Caco-2 (cell line): ENCODE measurements around the gene NPB. TPM values are rescaled to one million over a fixed set of nuclear protein-coding genes. Genes with fewer than 3 reads are reported as not detected.

Experiments
- BruUV-seq: library from RNA; stranded (reverse); fragments of 400-500 nt; replicated peaks from 2 replicates; lab custom pipeline; 2021; lab: Mats Ljungman, UMichigan
- CTCF ChIA-PET: fragments of 300-600 bp; sonication (Branson Sonifier 250); formaldehyde crosslinking; loops from one replicate; lab custom pipeline; 2022; ENCODE audit warnings: antibody characterized with exemption; lab: Charles Lee
- POLR2A ChIA-PET: fragments of 300-600 bp; sonication (Branson Sonifier 250); formaldehyde crosslinking; loops from one replicate; lab custom pipeline; 2022; ENCODE audit warnings: antibody characterized with exemption; lab: Charles Lee
- DNase-seq, 2 experiments: peaks; one replicate each; pipeline versions ENCODE4 v3.0.0 to v3.0.0-alpha.2; 2020 to 2022
- H3K27me3 ChIP-seq: replicated peaks from 2 replicates; pipeline ENCODE4 v1.6.0; 2011; ENCODE audit warnings: low read length; ENCODE audit not compliant: control insufficient read depth, insufficient read depth
- H3K36me3 ChIP-seq: 2 replicates; pipeline ENCODE4 v1.5.1; 2011; ENCODE audit warnings: low read length; ENCODE audit not compliant: control insufficient read depth, insufficient read depth
- H3K4me1 ChIP-seq: fragments of 250-450 bp; sonication (Bioruptor Pico); 2 replicates; pipeline ENCODE4 v1.5.1; 2020; ENCODE audit warnings: mild to moderate bottlenecking
- H3K4me3 ChIP-seq: 2 replicates; pipeline ENCODE4 v1.5.1; 2011; ENCODE audit warnings: low read depth, mild to moderate bottlenecking, control low read depth, low read length
- H3K9me3 ChIP-seq: fragments of 250-450 bp; sonication (Bioruptor Pico); 2 replicates; pipeline ENCODE4 v1.5.1; 2020; ENCODE audit warnings: mild to moderate bottlenecking, moderate library complexity
- H3K27ac Mint-ChIP-seq: one replicate; pipeline ENCODE4 v1.8.0; 2022; ENCODE audit warnings: mixed read lengths; ENCODE audit not compliant: unreplicated experiment
- H3K27me3 Mint-ChIP-seq: one replicate; pipeline ENCODE4 v1.8.0; 2022; ENCODE audit warnings: mixed read lengths; ENCODE audit not compliant: insufficient read depth, unreplicated experiment
- H3K36me3 Mint-ChIP-seq: one replicate; pipeline ENCODE4 v1.8.0; 2022; ENCODE audit warnings: mild to moderate bottlenecking, mixed read lengths; ENCODE audit not compliant: insufficient read depth, unreplicated experiment
- H3K4me1 Mint-ChIP-seq: one replicate; pipeline ENCODE4 v1.8.0; 2022; ENCODE audit warnings: low read depth, mixed read lengths; ENCODE audit not compliant: unreplicated experiment
- H3K4me3 Mint-ChIP-seq: one replicate; pipeline ENCODE4 v1.8.0; 2022; ENCODE audit warnings: mild to moderate bottlenecking, moderate library complexity, mixed read lengths; ENCODE audit not compliant: unreplicated experiment
- H3K9me3 Mint-ChIP-seq: one replicate; pipeline ENCODE4 v1.8.0; 2022; ENCODE audit warnings: mixed read lengths; ENCODE audit not compliant: unreplicated experiment
- intact Hi-C: fragments of 100-400 bp; cut with micrococcal nuclease; formaldehyde crosslinking; loops from one replicate; pipeline ENCODE4 v1.10.0; 2022; ENCODE audit not compliant: unreplicated experiment
- total RNA-seq: library from RNA; stranded (reverse); gene quantifications from 2 replicates; pipeline ENCODE4 v1.2.3, GENCODE V29; 2022
- TF ChIP-seq, protein P1 (sequence below), 2 experiments: fragments of 200-600 bp in 1 of 2; IDR thresholded peaks; 1 replicate in 1 of 2; 2 replicates in 1 of 2; pipeline versions ENCODE4 v1.5.1 to v1.8.0; 2011 to 2022; ENCODE audit warnings: antibody characterized with exemption in 1 of 2, control low read depth in 1 of 2, inconsistent platforms in 1 of 2, low read depth in 1 of 2, low read length in 1 of 2, mild to moderate bottlenecking in 1 of 2, moderate library complexity in 1 of 2; ENCODE audit not compliant: insufficient read depth in 1 of 2, severe bottlenecking in 1 of 2, unreplicated experiment in 1 of 2

NPB gene
- total RNA-seq, 1 experiment from 2014 or later = 0.68 TPM

DNA sequence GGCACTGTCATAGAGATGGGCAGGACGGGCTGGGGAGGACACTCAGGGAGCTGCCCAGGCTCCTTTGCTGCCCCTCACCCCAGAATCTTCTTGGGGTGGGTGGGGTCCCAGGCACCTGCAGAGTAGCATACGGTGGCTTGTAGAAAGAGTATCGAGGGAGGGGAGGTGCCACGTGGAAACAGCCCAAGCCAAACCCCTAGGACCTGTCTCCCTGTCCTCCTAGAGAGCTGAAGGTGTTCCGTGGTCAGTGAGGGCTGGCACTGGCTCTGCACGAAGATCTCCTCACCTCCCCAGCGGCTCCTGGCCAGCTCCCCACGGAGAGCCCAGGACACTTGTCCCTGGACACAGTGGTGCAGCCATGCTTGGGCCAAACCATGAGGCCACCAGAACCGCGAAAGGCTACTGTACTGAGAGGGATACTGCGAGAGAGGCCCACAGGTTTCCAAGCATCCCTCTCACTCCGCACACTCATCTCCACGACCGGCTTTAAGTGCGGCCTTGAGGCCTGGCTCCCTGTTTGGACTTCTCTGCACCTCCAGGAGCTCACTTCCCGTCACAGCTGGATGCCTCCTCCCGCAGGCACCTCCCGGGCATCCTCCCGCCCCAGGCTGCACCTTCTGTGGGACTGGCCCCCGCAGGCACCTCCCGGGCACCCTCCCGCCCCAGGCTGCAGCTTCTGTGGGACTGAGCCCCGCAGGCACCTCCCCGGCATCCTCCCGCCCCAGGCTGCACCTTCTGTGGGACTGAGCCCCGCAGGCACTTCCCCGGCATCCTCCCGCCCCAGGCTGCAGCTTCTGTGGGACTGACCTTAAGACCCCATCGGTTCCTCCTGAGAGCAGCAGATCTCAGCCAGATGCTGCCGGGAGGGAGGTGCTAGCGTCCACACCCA lies 27.5 kb downstream of the NPB start:
- intact Hi-C loops = loop anchor here (5.0 kb wide), 2 partner anchors 93 to 593 kb away; partner anchors contain the start of genes CENPX and LRRC45
- Mint-ChIP-seq H3K9me3 (no peaks in the 10 kb centered on the region), H3K4me1 (peaks cover 17% of the 10 kb centered on the region), H3K27me3 (no peaks in the 10 kb centered on the region), H3K36me3 (peaks cover 38% of the 10 kb centered on the region), H3K27ac (no peak overlapping the region), H3K4me3 (peak overlapping the region; percentile 72)
- TF ChIP-seq, protein P1, sequence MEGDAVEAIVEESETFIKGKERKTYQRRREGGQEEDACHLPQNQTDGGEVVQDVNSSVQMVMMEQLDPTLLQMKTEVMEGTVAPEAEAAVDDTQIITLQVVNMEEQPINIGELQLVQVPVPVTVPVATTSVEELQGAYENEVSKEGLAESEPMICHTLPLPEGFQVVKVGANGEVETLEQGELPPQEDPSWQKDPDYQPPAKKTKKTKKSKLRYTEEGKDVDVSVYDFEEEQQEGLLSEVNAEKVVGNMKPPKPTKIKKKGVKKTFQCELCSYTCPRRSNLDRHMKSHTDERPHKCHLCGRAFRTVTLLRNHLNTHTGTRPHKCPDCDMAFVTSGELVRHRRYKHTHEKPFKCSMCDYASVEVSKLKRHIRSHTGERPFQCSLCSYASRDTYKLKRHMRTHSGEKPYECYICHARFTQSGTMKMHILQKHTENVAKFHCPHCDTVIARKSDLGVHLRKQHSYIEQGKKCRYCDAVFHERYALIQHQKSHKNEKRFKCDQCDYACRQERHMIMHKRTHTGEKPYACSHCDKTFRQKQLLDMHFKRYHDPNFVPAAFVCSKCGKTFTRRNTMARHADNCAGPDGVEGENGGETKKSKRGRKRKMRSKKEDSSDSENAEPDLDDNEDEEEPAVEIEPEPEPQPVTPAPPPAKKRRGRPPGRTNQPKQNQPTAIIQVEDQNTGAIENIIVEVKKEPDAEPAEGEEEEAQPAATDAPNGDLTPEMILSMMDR (IDR thresholded peaks at IDR 0.05; ENCODE audit: insufficient read depth in 1 of 2, low read depth in 1 of 2, low read length in 1 of 2, severe bottlenecking in 1 of 2, unreplicated experiment in 1 of 2) = no peak
- H3K9me3 ChIP-seq = no peaks in the 10 kb centered on the region
- H3K4me1 ChIP-seq = peaks cover 7% of the 10 kb centered on the region
- H3K36me3 ChIP-seq = no peaks in the 10 kb centered on the region
- BruUV-seq = no TSS peak
- DNase-seq = no peak
- peak overlapping the region; percentile 89 for H3K4me3 ChIP-seq
- ChIA-PET POLR2A (no interaction called here), CTCF (no interaction called here)
- no peaks in the 10 kb centered on the region for H3K27me3 ChIP-seq

DNA sequence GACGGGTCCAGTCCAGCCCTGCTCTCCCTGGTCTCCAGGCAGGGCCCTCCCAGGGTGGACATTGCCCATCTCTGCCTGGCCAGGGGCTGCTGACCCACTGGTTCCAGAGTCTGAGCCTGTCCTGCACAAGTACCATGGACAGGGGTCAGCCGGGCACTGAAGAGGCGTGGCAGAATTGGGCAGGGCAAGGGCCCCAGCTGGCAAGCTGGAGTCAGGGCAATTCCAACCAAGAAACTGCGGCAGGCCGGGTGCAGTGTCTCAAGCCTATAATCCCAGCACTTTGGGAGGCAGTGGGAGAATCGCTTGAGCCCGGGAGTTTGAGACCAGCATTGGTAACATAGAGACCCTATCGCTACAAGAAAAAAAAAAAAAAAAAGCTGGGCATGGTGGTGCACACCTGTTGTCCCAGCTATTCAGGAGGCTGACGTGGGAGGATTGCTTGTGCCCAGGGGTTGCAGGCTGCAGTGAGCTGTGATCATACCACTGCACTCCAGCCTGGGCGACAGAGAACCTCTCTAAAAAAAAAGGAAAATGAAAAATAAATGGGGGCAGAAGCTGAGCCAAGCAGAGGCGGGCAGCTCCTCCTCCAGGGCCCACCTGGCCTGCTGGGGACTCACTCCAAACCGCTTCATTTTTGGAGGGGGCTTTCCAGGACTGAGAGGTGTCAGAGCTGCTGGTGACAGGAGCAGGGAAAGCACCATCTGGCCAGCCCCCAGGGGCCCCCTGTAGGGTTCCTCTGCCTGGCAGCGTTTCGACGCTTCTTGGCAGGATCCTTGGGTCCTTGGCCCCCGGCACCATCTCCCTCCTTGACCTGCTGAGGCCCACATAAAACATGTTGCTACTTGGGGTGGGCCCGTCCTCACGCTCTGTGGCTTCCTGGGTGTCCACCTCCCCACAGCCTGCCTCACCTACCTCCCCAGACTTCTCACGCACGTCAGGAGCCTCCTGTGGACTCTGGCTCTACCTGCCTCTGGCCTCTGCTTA lies 28.4 kb downstream of the NPB start:
- BruUV-seq = TSS peak; percentile 11
- ChIA-PET POLR2A (interaction anchor here (0.5 to 0.6 kb wide), 2 partner anchors 38 to 360 kb away, joined by 4 read pairs; no protein-coding TSS in a partner anchor), CTCF (interaction anchor here (0.6 kb wide), 3 partner anchors 29 to 200 kb away, joined by 3 to 5 read pairs (median 3); partner anchors contain the start of gene CENPX)
- TF ChIP-seq, protein P1 (IDR thresholded peaks at IDR 0.05; ENCODE audit: insufficient read depth in 1 of 2, low read depth in 1 of 2, low read length in 1 of 2, severe bottlenecking in 1 of 2, unreplicated experiment in 1 of 2) = no peak
- DNase-seq = no peak
- Histone ChIP-seq H3K9me3 (no peaks in the 10 kb centered on the region), H3K36me3 (peaks cover 3% of the 10 kb centered on the region; the same call in 1 of the 2 replicates), H3K4me3 (no peak overlapping the region), H3K4me1 (peaks cover 7% of the 10 kb centered on the region), H3K27me3 (no peaks in the 10 kb centered on the region)
- H3K27me3 Mint-ChIP-seq = no peaks in the 10 kb centered on the region
- peaks cover 17% of the 10 kb centered on the region for H3K4me1 Mint-ChIP-seq
- no peak overlapping the region for H3K4me3 Mint-ChIP-seq
- peaks cover 44% of the 10 kb centered on the region for H3K36me3 Mint-ChIP-seq
- no peaks in the 10 kb centered on the region for H3K9me3 Mint-ChIP-seq
- intact Hi-C loops = no loop called here
- peak overlapping the region; percentile 33 for H3K27ac Mint-ChIP-seq

DNA sequence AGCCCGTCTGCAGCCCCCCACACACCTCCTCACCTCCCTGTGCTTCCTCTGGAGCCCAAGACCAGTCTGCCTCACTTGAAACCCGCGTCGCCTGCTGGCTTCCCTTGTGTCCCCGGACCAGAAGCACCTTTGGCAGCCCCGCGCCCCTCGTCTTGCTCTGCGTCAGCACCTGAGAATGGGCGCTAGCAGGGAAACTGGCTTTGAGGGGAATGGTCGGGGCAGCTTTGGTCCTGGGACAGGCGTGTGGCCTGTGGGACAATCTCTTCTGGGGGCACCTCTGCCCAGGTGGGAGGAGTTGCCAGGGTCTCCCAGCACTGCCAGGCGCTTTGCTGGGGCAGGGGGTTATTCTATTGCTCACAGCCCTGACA lies 29.1 kb downstream of the NPB start:
- Histone ChIP-seq H3K4me1 (peaks cover 2% of the 10 kb centered on the region), H3K36me3 (peaks cover 3% of the 10 kb centered on the region; the same call in 1 of the 2 replicates), H3K4me3 (no peak overlapping the region), H3K9me3 (no peaks in the 10 kb centered on the region), H3K27me3 (no peaks in the 10 kb centered on the region)
- DNase-seq = no peak
- H3K27ac Mint-ChIP-seq = peak overlapping the region; percentile 33
- H3K4me1 Mint-ChIP-seq = peaks cover 11% of the 10 kb centered on the region
- TF ChIP-seq, protein P1 (IDR thresholded peaks at IDR 0.05; ENCODE audit: insufficient read depth in 1 of 2, low read depth in 1 of 2, low read length in 1 of 2, severe bottlenecking in 1 of 2, unreplicated experiment in 1 of 2) = no peak
- intact Hi-C loops = no loop called here
- no peaks in the 10 kb centered on the region for H3K27me3 Mint-ChIP-seq
- no peaks in the 10 kb centered on the region for H3K9me3 Mint-ChIP-seq
- CTCF ChIA-PET = interaction anchor here (0.6 kb wide), 2 partner anchors 28 to 199 kb away, joined by 3 to 5 read pairs; no protein-coding TSS in a partner anchor
- no peak overlapping the region for H3K4me3 Mint-ChIP-seq
- peaks cover 48% of the 10 kb centered on the region for H3K36me3 Mint-ChIP-seq
- POLR2A ChIA-PET = no interaction called here
- no TSS peak for BruUV-seq
